GM18505 (cell line): ENCODE data around the gene AP3M1.

Experiments used
- ATAC-seq: cut with Tn5 transposase; IDR thresholded peaks from one replicate; pipeline ENCODE4 v1.9.1; 2021; ENCODE audit not compliant: unreplicated experiment
- POLR2A ChIP-seq: IDR thresholded peaks from 4 replicates; pipeline ENCODE4 v1.6.1; 2011; ENCODE audit warnings: borderline replicate concordance; ENCODE audit not compliant: insufficient read depth, insufficient read length; ENCODE audit errors: extremely low read depth

Gene AP3M1

GRCh38 chr10:74094231-74094630 is 56.4 kb downstream of the AP3M1 start:
- TF ChIP-seq POLR2A: no peak
- no peak for ATAC-seq

DNA sequence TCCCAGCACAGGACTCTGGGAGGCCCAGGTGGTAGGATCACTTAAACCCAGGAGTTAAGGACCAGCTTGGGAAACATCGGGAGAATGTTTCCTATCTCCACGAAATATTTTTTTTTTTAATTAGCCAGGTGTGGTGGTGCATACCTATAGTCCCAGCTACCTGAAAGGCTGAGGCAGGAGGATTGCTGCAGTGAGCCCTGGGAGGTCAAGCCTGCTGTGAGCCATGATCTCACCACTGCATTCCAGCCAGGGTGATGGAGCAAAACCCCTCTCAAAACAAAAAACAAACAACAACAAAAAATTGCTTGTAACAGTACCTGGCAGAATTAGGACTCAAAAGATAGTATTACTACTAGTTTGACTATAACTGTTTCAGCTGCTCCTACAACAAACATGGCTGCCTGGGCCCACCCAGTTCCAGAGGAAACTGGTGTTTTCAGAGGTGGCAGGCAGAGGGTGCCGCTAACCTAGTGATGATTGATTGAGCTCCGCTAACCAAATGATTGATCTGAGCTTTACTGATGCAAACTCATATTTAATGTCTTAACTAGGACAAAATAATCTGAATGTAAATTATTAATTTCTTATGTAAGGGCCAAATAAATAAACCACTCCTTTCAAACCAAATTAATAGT is 57.0 kb downstream of the AP3M1 start:
- TF ChIP-seq POLR2A: no peak
- no peak for ATAC-seq

GRCh38 chr10:74092372-74092771 is 58.3 kb downstream of the AP3M1 start:
- ATAC-seq: no peak
- TF ChIP-seq POLR2A: no peak

GRCh38 chr10:74088722-74089121 is 61.9 kb downstream of the AP3M1 start:
- ATAC-seq: no peak
- TF ChIP-seq POLR2A: no peak

- no peak for ATAC-seq
- no peak for TF ChIP-seq POLR2A
These were observed 64.3 kb downstream of the AP3M1 start for GRCh38 chr10:74086317-74086716.

DNA sequence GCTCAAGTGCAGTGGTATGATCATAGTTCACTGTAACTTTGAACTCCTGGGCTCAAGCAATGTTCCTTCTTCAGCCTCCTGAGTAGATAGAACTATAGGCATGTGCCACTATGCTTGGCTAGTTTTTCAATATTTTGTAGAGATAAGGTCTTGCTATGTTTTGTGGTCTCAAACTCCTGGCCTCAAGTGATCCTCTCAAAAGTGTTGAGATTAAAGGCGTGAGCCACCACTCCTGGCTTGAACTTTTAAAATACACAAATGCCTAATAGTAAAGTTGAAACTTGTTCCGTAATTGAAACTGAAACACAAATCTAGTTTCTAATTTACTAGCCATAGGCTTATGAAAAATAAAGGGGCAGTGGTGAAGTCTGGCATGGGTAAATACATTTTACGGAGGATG is 65.7 kb downstream of the AP3M1 start:
- no peak for TF ChIP-seq POLR2A
- no peak for ATAC-seq

DNA sequence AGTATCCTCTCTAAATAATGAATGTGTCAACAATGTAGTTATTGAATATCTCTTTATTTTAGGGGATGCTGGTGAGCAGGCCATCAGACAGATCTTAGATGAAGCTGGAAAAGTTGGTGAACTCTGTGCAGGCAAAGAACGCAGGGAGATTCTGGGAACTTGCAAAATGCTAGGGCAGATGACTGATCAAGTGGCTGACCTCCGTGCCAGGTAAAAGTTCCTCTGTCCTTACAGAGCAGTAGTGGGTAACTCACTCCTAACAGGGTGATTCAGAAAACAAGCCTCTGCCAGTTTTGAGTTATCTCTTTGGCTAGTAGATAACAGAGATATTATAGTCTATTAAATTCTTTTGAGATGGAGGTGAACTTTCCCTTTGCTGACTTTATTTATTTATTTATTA is 67.3 kb downstream of the AP3M1 start:
- TF ChIP-seq POLR2A: no peak
- ATAC-seq: no peak

- no peak for TF ChIP-seq POLR2A
These were observed 68.5 kb downstream of the AP3M1 start for GRCh38 chr10:74081941-74082718.

DNA sequence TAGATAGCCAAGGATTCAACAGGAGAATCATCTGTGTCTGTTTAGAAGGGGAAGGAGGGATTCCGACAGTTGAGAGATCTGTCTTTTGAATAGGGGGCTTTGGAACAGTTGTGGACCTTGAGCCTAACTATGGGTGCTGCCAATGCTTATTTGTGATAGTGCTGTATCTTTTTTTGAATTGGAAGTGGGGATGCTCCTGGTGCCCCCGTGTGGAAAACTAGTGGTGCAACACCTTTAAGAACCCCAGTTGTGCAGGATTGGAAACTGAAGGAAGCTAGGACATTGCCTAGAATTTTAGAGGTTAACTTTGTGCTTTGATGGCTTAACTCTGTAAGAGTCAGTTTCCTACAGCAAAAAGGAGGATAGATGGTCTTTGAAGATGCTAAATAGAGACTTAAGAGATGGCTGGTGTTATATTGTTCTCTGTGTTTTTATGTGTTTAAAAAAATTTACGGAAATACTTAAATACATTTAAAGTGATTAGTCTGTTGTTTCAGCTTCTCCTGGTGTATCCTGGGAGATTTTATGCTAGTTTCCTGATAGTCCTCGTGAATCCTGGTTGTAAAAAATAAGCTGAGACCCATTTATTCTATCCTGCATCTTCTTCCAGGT is 69.3 kb downstream of the AP3M1 start:
- ATAC-seq: no peak
- no peak for TF ChIP-seq POLR2A

More at GRCh38 chr10:74081941-74082718, 68.5 kb downstream of the AP3M1 start:
- ATAC-seq: no peak

GRCh38 chr10:74079936-74080590 is 70.6 kb downstream of the AP3M1 start:
- no peak for ATAC-seq
- TF ChIP-seq POLR2A: no peak

DNA sequence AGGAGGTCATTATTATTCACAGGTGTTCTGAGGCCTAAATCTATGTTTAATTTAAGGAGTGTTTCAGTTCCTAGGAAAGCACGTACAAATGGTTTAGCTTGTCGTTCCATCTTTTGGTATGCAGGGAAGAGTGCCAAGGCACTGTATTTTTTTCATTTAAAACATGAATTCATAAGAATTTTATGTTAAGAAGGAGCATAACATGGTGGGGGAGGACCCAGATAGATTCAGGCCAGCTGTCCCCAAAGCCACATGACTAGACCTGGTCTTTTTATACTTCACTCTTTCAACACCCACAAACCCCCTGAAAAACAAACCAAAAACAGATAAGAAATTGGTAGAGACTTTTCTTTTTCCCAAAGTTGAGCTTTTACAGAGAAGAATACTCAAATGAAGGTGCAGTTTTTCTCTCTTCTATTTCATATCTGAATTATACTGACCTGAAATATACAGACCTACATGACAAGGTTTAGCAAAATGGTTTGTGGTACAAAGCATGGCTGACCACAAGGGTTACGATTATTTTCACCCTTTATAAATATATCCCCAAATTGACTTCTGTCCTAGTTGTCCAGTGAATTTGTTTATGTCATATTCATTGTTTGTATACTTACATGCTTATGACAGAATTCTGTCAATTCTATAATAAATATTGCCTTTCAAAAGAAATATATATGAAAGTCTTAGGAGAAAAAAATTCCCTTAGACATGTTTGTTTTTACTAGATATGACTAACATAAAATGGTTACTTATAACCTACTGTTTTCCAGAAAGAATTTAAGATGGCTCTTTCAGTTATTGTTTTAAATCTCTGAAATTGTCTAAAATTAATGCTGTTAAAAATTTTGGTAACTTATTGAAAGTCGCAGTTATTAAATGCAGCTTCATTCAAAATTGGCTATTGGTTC is 71.3 kb downstream of the AP3M1 start:
- no peak for TF ChIP-seq POLR2A
- no peak for ATAC-seq

- no peak for TF ChIP-seq POLR2A
- no peak for ATAC-seq
These were observed 72.6 kb downstream of the AP3M1 start for GRCh38 chr10:74078037-74078436.
